ENCODE data around the gene CRLF1. TPM values are rescaled to one million over a fixed set of nuclear protein-coding genes. Genes with fewer than 3 reads are reported as not detected.

Gene CRLF1
- total RNA-seq, 1 experiment from 2014 or later = 4.3 TPM

DNA sequence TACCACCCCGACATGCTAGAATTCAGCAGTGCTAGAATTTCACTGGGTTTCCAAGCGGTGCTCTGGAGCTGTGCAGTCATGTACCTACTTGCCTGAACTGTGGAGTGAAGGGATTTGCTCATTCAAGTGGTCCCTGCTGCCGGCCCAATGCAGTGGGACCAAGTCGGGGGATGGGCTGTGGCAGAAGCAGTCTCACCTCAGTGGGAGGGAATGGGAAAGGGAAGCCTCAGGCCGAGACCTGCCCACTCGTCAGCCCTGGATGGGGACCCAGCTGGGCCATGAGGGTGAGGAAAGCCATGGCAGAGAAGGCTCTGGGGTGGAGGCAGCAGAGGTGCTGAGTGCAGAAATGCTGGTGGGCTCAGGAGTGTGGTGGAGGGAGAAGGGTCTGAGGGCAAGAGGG is 45.1 kb upstream of the CRLF1 start:
- TF ChIP-seq, protein P1, sequence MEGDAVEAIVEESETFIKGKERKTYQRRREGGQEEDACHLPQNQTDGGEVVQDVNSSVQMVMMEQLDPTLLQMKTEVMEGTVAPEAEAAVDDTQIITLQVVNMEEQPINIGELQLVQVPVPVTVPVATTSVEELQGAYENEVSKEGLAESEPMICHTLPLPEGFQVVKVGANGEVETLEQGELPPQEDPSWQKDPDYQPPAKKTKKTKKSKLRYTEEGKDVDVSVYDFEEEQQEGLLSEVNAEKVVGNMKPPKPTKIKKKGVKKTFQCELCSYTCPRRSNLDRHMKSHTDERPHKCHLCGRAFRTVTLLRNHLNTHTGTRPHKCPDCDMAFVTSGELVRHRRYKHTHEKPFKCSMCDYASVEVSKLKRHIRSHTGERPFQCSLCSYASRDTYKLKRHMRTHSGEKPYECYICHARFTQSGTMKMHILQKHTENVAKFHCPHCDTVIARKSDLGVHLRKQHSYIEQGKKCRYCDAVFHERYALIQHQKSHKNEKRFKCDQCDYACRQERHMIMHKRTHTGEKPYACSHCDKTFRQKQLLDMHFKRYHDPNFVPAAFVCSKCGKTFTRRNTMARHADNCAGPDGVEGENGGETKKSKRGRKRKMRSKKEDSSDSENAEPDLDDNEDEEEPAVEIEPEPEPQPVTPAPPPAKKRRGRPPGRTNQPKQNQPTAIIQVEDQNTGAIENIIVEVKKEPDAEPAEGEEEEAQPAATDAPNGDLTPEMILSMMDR (IDR thresholded peaks at IDR 0.05; ENCODE audit: unreplicated experiment) = no peak
- no peak for DNase-seq (ENCODE audit: unreplicated experiment)
- POLR2A ChIA-PET = no interaction called here
- peaks cover 4% of the 10 kb centered on the region for H3K27me3 Mint-ChIP-seq (ENCODE audit: insufficient read depth, unreplicated experiment)
- H3K36me3 Mint-ChIP-seq (ENCODE audit: insufficient read depth, unreplicated experiment) = no peaks in the 10 kb centered on the region
- intact Hi-C loops (cut with micrococcal nuclease) = no loop called here
- H3K9me3 Mint-ChIP-seq (ENCODE audit: unreplicated experiment) = no peaks in the 10 kb centered on the region
- no TSS peak for BruUV-seq (replicated peaks)
- H3K4me3 Mint-ChIP-seq (ENCODE audit: unreplicated experiment) = no peak overlapping the region
- H3K27ac Mint-ChIP-seq (ENCODE audit: low read depth, unreplicated experiment) = no peak overlapping the region
- peaks cover 5% of the 10 kb centered on the region for H3K4me1 Mint-ChIP-seq (ENCODE audit: insufficient read depth, unreplicated experiment)
- CTCF ChIA-PET = interaction anchor here (0.7 kb wide), 1 partner anchor 93 kb away, joined by 3 read pairs; no protein-coding TSS in a partner anchor

DNA sequence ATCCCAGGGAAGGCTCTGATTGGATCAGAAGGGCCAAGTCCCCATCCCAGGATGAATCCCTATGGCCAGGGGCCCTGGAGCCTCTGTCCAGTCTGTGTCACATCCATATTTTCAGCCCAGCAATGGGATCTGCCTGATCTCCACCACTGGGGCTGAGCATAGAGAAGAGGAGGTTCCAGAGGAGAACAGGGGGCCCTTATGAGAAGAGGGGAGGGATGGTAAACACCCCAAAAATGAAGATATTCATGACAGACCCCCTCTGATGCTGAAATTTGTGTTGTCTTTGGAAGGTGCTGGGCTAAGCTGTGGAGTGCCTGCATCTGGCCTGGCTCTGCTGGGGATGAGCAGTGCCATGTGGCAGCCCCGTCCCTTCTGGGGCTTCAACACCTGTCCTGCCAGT is 44.7 kb upstream of the CRLF1 start:
- Mint-ChIP-seq H3K4me3 (ENCODE audit: unreplicated experiment) (no peak overlapping the region), H3K27me3 (ENCODE audit: insufficient read depth, unreplicated experiment) (no peaks in the 10 kb centered on the region), H3K36me3 (ENCODE audit: insufficient read depth, unreplicated experiment) (no peaks in the 10 kb centered on the region), H3K27ac (ENCODE audit: low read depth, unreplicated experiment) (no peak overlapping the region), H3K4me1 (ENCODE audit: insufficient read depth, unreplicated experiment) (peaks cover 5% of the 10 kb centered on the region), H3K9me3 (ENCODE audit: unreplicated experiment) (no peaks in the 10 kb centered on the region)
- ChIA-PET CTCF (interaction anchor here (0.6 kb wide), 1 partner anchor 57 kb away, joined by 3 read pairs; no protein-coding TSS in a partner anchor), POLR2A (no interaction called here)
- intact Hi-C loops (cut with micrococcal nuclease) = no loop called here
- DNase-seq (ENCODE audit: unreplicated experiment) = no peak
- BruUV-seq (replicated peaks) = no TSS peak
- TF ChIP-seq, protein P1 (IDR thresholded peaks at IDR 0.05; ENCODE audit: unreplicated experiment) = no peak

DNA sequence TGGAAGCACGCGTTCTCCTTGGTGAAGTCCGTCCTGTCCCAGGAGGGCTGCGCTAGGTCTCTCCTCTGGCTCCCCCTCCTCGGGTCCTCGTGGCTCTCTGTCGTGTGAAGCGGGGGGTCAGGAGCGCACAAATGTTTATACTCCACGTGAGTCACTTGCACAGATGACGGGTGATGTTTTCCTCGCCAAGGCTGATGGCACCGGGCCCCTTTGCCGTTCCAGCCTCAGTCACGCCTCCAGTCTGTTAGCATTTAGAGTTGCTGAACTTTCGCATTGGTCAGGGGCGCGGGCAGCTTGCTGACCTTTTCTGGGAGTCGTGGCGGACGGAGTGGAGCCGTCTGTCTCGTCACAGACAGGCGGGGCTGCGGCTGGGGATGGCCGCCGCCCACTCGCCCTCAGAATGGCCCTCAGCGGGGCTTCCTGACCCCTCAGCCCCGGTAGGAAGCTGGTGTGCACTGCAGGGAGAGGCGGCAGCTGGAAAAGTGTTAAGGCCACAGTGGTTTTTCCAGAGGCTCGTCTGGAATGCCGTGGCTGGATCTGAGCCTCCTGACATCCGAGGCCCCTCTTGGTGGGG is 44.0 kb upstream of the CRLF1 start:
- H3K9me3 Mint-ChIP-seq (ENCODE audit: unreplicated experiment) = no peaks in the 10 kb centered on the region
- BruUV-seq (replicated peaks) = no TSS peak
- TF ChIP-seq, protein P1 (IDR thresholded peaks at IDR 0.05; ENCODE audit: unreplicated experiment) = no peak
- peaks cover 5% of the 10 kb centered on the region for H3K4me1 Mint-ChIP-seq (ENCODE audit: insufficient read depth, unreplicated experiment)
- DNase-seq (ENCODE audit: unreplicated experiment) = no peak
- intact Hi-C loops (cut with micrococcal nuclease) = no loop called here
- H3K36me3 Mint-ChIP-seq (ENCODE audit: insufficient read depth, unreplicated experiment) = no peaks in the 10 kb centered on the region
- ChIA-PET CTCF (no interaction called here), POLR2A (no interaction called here)
- H3K27ac Mint-ChIP-seq (ENCODE audit: low read depth, unreplicated experiment) = no peak overlapping the region
- no peak overlapping the region for H3K4me3 Mint-ChIP-seq (ENCODE audit: unreplicated experiment)
- no peaks in the 10 kb centered on the region for H3K27me3 Mint-ChIP-seq (ENCODE audit: insufficient read depth, unreplicated experiment)

DNA sequence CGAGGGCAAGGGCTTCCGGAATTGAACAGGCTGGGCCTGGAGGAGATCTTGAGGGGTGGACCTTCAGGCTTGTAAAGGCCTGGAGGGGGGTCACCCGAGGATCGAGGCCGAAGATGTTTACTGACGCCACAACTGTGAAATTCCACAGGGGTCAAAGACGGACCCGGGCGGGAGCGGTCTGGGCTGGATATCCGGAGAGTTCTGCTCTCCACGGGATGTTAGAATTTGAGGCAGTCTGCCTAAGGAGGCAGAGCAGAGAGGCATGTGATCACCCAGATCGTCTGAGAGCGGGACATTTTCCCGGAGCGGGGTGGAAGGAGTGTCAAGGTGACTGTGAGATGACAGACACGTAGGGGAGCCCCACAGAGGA is 43.4 kb upstream of the CRLF1 start:
- DNase-seq (ENCODE audit: unreplicated experiment) = no peak
- TF ChIP-seq, protein P1 (IDR thresholded peaks at IDR 0.05; ENCODE audit: unreplicated experiment) = no peak
- H3K9me3 Mint-ChIP-seq (ENCODE audit: unreplicated experiment) = no peaks in the 10 kb centered on the region
- H3K27me3 Mint-ChIP-seq (ENCODE audit: insufficient read depth, unreplicated experiment) = no peaks in the 10 kb centered on the region
- CTCF ChIA-PET = no interaction called here
- H3K36me3 Mint-ChIP-seq (ENCODE audit: insufficient read depth, unreplicated experiment) = no peaks in the 10 kb centered on the region
- H3K4me3 Mint-ChIP-seq (ENCODE audit: unreplicated experiment) = no peak overlapping the region
- no peak overlapping the region for H3K27ac Mint-ChIP-seq (ENCODE audit: low read depth, unreplicated experiment)
- POLR2A ChIA-PET = no interaction called here
- intact Hi-C loops (cut with micrococcal nuclease) = no loop called here
- peaks cover 5% of the 10 kb centered on the region for H3K4me1 Mint-ChIP-seq (ENCODE audit: insufficient read depth, unreplicated experiment)
- BruUV-seq (replicated peaks) = no TSS peak

Measured in MCF 10A (cell line).